Measurements from ENCODE around the gene MEDAG. TPM values are rescaled to one million over a fixed set of nuclear protein-coding genes. Genes with fewer than 3 reads are reported as not detected.

Gene MEDAG
- total RNA-seq, 4 donors from 2014 or later, result 16.5 to 45.9 (median 19.1) TPM

DNA sequence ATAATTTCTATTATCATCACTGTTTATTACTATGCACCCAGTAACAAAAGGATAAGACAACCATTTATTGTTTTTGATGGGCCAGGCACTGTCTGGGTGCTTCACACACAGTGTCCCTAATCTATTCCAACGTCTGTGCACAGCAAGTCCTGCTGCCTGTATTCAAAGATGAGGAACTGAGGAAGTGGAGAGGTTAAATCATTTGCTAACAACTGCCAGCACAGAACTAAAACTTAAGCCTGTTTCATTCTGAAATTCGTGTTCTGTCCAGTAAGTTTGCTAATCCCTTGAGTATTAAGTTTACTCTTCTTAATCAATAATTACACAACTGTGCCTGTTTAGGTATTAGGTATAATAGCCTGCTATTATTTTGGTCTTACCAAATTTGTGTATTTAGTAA, 68.3 kb downstream of the MEDAG start:
- Histone ChIP-seq H3K4me1 (peaks cover 0 to 5% of the 10 kb centered on the region in 2 donors), H3K27ac (no peak overlapping the region), H3K4me3 (no peak overlapping the region), H3K9me3 (no peaks in the 10 kb centered on the region), H3K36me3 (no peaks in the 10 kb centered on the region), H3K27me3 (no peaks in the 10 kb centered on the region)
- intact Hi-C loops (cut with DNase I; ENCODE audit: low total_unique reads), result no loop called here
- TF ChIP-seq, protein P1, sequence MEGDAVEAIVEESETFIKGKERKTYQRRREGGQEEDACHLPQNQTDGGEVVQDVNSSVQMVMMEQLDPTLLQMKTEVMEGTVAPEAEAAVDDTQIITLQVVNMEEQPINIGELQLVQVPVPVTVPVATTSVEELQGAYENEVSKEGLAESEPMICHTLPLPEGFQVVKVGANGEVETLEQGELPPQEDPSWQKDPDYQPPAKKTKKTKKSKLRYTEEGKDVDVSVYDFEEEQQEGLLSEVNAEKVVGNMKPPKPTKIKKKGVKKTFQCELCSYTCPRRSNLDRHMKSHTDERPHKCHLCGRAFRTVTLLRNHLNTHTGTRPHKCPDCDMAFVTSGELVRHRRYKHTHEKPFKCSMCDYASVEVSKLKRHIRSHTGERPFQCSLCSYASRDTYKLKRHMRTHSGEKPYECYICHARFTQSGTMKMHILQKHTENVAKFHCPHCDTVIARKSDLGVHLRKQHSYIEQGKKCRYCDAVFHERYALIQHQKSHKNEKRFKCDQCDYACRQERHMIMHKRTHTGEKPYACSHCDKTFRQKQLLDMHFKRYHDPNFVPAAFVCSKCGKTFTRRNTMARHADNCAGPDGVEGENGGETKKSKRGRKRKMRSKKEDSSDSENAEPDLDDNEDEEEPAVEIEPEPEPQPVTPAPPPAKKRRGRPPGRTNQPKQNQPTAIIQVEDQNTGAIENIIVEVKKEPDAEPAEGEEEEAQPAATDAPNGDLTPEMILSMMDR (IDR thresholded peaks at IDR 0.05), result no peak
- TF ChIP-seq POLR2A (IDR thresholded peaks at IDR 0.05), result no peak
- DNase-seq, result no peak

Other genes with a start within 250 kb of the MEDAG start
- gene ALOX5AP, start 170.7 kb upstream of the MEDAG start, total RNA-seq, result 10 to 100 TPM in 2 of 4 donors, 1 to 10 TPM in 2; 4.4 to 40.6 (median 12.7) TPM
- gene TEX26, start 26.4 kb downstream of the MEDAG start, total RNA-seq, result 1 to 10 TPM in 1 of 4 donors, not detected in 3; 1.2 TPM